H1 (cell line): ENCODE results near the gene ANXA7. TPM values are rescaled to one million over a fixed set of nuclear protein-coding genes. Genes with fewer than 3 reads are reported as not detected.

ENCODE experiments used
- CTCF ChIA-PET: fragments of 300-600 bp; sonication (Branson Sonifier 250); formaldehyde crosslinking; loops from one replicate; lab custom pipeline; 2021; ENCODE audit not compliant: partially characterized antibody; lab: Charles Lee
- POLR2A ChIA-PET: fragments of 300-600 bp; sonication (Branson Sonifier 250); formaldehyde crosslinking; loops from one replicate; lab custom pipeline; 2021; ENCODE audit warnings: inconsistent platforms; ENCODE audit not compliant: partially characterized antibody; lab: Charles Lee
- DNase-seq, 2 experiments: peaks; one replicate each; pipeline versions ENCODE4 v3.0.0 to v3.0.0-alpha.2; 2010 to 2022; ENCODE audit warnings: low spot score in 2 of 2, low read depth in 1 of 2, mixed read lengths in 1 of 2
- FAIRE-seq: peaks from 2 replicates; lab custom pipeline; 2011; peaks lifted over from hg19 to GRCh38; lab: Jason Lieb, UNC
- H2AFZ ChIP-seq: 2 replicates; pipeline ENCODE4 v1.8.1; 2012; ENCODE audit warnings: low read length, inconsistent platforms
- H2AK5ac ChIP-seq: 2 replicates; pipeline ENCODE4 v1.6.1; 2013; ENCODE audit warnings: low read depth, low read length
- H2BK120ac ChIP-seq: replicated peaks from 2 replicates; pipeline ENCODE3; 2013; ENCODE audit warnings: low read depth, low read length, inconsistent platforms
- H2BK12ac ChIP-seq: 2 replicates; pipeline ENCODE4 v1.6.1; 2013; ENCODE audit warnings: low read depth, low read length
- H2BK15ac ChIP-seq: 2 replicates; pipeline ENCODE4 v1.6.1; 2013; ENCODE audit warnings: low read length
- H2BK20ac ChIP-seq: 2 replicates; pipeline ENCODE4 v1.6.1; 2013; ENCODE audit warnings: low read length
- H2BK5ac ChIP-seq: 2 replicates; pipeline ENCODE4 v1.6.1; 2013; ENCODE audit warnings: low read depth, low read length
- H3K14ac ChIP-seq: 2 replicates; pipeline ENCODE4 v1.6.1; 2013; ENCODE audit warnings: inconsistent platforms; ENCODE audit not compliant: insufficient read length
- H3K18ac ChIP-seq: 2 replicates; pipeline ENCODE4 v1.6.1; 2013; ENCODE audit warnings: low read length; ENCODE audit errors: extremely low read depth
- H3K23ac ChIP-seq: 2 replicates; pipeline ENCODE4 v1.6.1; 2013; ENCODE audit warnings: inconsistent platforms; ENCODE audit not compliant: insufficient read length
- H3K23me2 ChIP-seq: 2 replicates; pipeline ENCODE4 v1.6.1; 2013; ENCODE audit warnings: low read depth, low read length
- H3K27ac ChIP-seq: 2 replicates; pipeline ENCODE4 v1.6.1; 2011; ENCODE audit warnings: low read depth, low read length, inconsistent platforms
- H3K27me3 ChIP-seq, 4 experiments: replicated peaks in 1 of 4; 1 replicate in 1 of 4; 2 replicates in 3 of 4; pipeline versions ENCODE4 v1.6.1 to v1.8.1; 2011 to 2013; ENCODE audit warnings: low read length in 3 of 4, mild to moderate bottlenecking in 3 of 4, inconsistent platforms in 2 of 4, mixed read lengths in 2 of 4, moderate library complexity in 1 of 4; ENCODE audit not compliant: control insufficient read depth in 3 of 4, insufficient read depth in 3 of 4; ENCODE audit errors: extremely low read depth in 1 of 4
- H3K36me3 ChIP-seq, 4 experiments: 2 replicates each; pipeline versions ENCODE4 v1.6.1 to v1.8.1; 2011 to 2013; ENCODE audit warnings: mild to moderate bottlenecking in 4 of 4, low read length in 3 of 4, moderate library complexity in 2 of 4, control low read depth in 1 of 4, inconsistent platforms in 1 of 4; ENCODE audit not compliant: insufficient read depth in 4 of 4, control insufficient read depth in 2 of 4
- H3K4ac ChIP-seq: replicated peaks from 2 replicates; pipeline ENCODE3; 2013; ENCODE audit warnings: low read length, low read depth, mixed read lengths, inconsistent platforms; ENCODE audit not compliant: insufficient read length
- H3K4me1 ChIP-seq, 4 experiments: replicated peaks in 1 of 4; 1 replicate in 1 of 4; 2 replicates in 3 of 4; pipeline versions ENCODE4 v1.6.1 to v1.8.1; 2011 to 2013; ENCODE audit warnings: low read length in 3 of 4, inconsistent platforms in 2 of 4, mixed read lengths in 1 of 4; ENCODE audit not compliant: insufficient read depth in 4 of 4, control insufficient read depth in 3 of 4
- H3K4me2 ChIP-seq, 2 experiments: 2 replicates each; pipeline versions ENCODE4 v1.6.1 to v1.8.1; 2011 to 2013; ENCODE audit warnings: low read depth in 2 of 2, low read length in 2 of 2, control low read depth in 1 of 2, inconsistent platforms in 1 of 2, mild to moderate bottlenecking in 1 of 2; ENCODE audit not compliant: insufficient read depth in 1 of 2
- H3K4me3 ChIP-seq, 4 experiments: fragments of 200-600, 300-600 bp in 1 of 4; sonication (generic), shearing (Covaris generic), sonication (Bioruptor Twin) in 1 of 4; 2 replicates each; pipeline versions ENCODE4 v1.5.1 to v1.8.1; 2011 to 2016; ENCODE audit warnings: low read length in 4 of 4, low read depth in 3 of 4, control low read depth in 2 of 4, inconsistent platforms in 2 of 4, mild to moderate bottlenecking in 2 of 4, mixed read lengths in 1 of 4, moderate library complexity in 1 of 4; ENCODE audit not compliant: insufficient read depth in 2 of 4; ENCODE audit errors: extremely low read depth in 1 of 4
- H3K56ac ChIP-seq: replicated peaks from 2 replicates; pipeline ENCODE3; 2013; ENCODE audit warnings: low read depth, mild to moderate bottlenecking, mixed read lengths, low read length, inconsistent platforms; ENCODE audit not compliant: insufficient read length
- H3K79me1 ChIP-seq: 2 replicates; pipeline ENCODE4 v1.6.1; 2013; ENCODE audit warnings: low read depth, low read length, control low read depth
- H3K79me2 ChIP-seq, 2 experiments: 2 replicates each; pipeline versions ENCODE4 v1.6.1 to v1.8.1; 2012 to 2013; ENCODE audit warnings: low read length in 2 of 2, mild to moderate bottlenecking in 2 of 2, inconsistent platforms in 1 of 2; ENCODE audit not compliant: insufficient read depth in 2 of 2, control insufficient read depth in 1 of 2
- H3K9ac ChIP-seq, 4 experiments: replicated peaks in 1 of 4; 1 replicate in 1 of 4; 2 replicates in 3 of 4; pipeline versions ENCODE4 v1.6.1 to v1.8.1; 2011 to 2013; ENCODE audit warnings: low read depth in 3 of 4, low read length in 3 of 4, control low read depth in 2 of 4, mild to moderate bottlenecking in 2 of 4, moderate library complexity in 2 of 4, inconsistent platforms in 1 of 4; ENCODE audit errors: extremely low read depth in 1 of 4
- H3K9me3 ChIP-seq, 2 experiments: 2 replicates each; pipeline versions ENCODE4 v1.6.1 to v1.8.1; 2012 to 2013; ENCODE audit warnings: mild to moderate bottlenecking in 2 of 2, moderate library complexity in 2 of 2, control low read depth in 1 of 2, inconsistent platforms in 1 of 2, low read depth in 1 of 2, low read length in 1 of 2, mixed read lengths in 1 of 2; ENCODE audit not compliant: insufficient read depth in 2 of 2
- H4K20me1 ChIP-seq, 2 experiments: replicated peaks in 1 of 2; 2 replicates each; pipeline versions ENCODE3 to v1.8.1; 2011 to 2013; ENCODE audit warnings: inconsistent platforms in 2 of 2, low read length in 2 of 2, mild to moderate bottlenecking in 1 of 2; ENCODE audit not compliant: insufficient read depth in 2 of 2, control insufficient read depth in 1 of 2
- H4K5ac ChIP-seq: 2 replicates; pipeline ENCODE4 v1.6.1; 2013; ENCODE audit warnings: low read length, low read depth, mixed read lengths, inconsistent platforms; ENCODE audit not compliant: insufficient read length
- H4K8ac ChIP-seq: 2 replicates; pipeline ENCODE4 v1.8.0; 2013; ENCODE audit warnings: mild to moderate bottlenecking, moderate library complexity, low read length, inconsistent platforms; ENCODE audit not compliant: insufficient read depth; ENCODE audit errors: extremely low read depth
- H4K91ac ChIP-seq: replicated peaks from 2 replicates; pipeline ENCODE3; 2013; ENCODE audit warnings: low read length, mixed read lengths, inconsistent platforms; ENCODE audit not compliant: insufficient read length
- BACH1 ChIP-seq: IDR thresholded peaks from 2 replicates; pipeline ENCODE4 v1.6.1; 2012; ENCODE audit warnings: low read length, improper control_type of control experiment
- BCL11A ChIP-seq, 2 experiments: IDR thresholded peaks; one replicate each; pipeline ENCODE4 v1.6.1; 2011; ENCODE audit warnings: low read depth in 2 of 2, low read length in 2 of 2, mild to moderate bottlenecking in 2 of 2
- CBX5 ChIP-seq: fragments of 300-800, 300-1000 bp; sonication (generic); IDR thresholded peaks from 2 replicates; pipeline ENCODE4 v1.7.1; 2016; ENCODE audit warnings: antibody characterized with exemption, low read length, low read depth
- CEBPB ChIP-seq: IDR thresholded peaks from 2 replicates; pipeline ENCODE4 v1.6.1; 2012; ENCODE audit warnings: low read depth, low read length
- CHD2 ChIP-seq: IDR thresholded peaks from 2 replicates; pipeline ENCODE4 v1.6.1; 2012; ENCODE audit warnings: low read length, improper control_type of control experiment
- CTBP2 ChIP-seq: IDR thresholded peaks from 2 replicates; pipeline ENCODE4 v1.7.0; 2011; ENCODE audit warnings: borderline replicate concordance, mild to moderate bottlenecking, moderate library complexity, mixed read lengths, low read length; ENCODE audit not compliant: insufficient read depth, insufficient read length
- GABPA ChIP-seq: IDR thresholded peaks from 2 replicates; pipeline ENCODE4 v1.6.1; 2011; ENCODE audit warnings: mild to moderate bottlenecking, low read length, moderate library complexity, borderline replicate concordance; ENCODE audit not compliant: insufficient read depth
- KDM1A ChIP-seq: fragments of 200-600, 300-600 bp; sonication (generic); IDR thresholded peaks from 2 replicates; pipeline ENCODE4 v1.7.1; 2016; ENCODE audit warnings: mild to moderate bottlenecking, low read length, borderline replicate concordance
- POLR2AphosphoS5 ChIP-seq: IDR thresholded peaks from 2 replicates; pipeline ENCODE4 v1.6.1; 2011; ENCODE audit warnings: low read depth, low read length
- POU5F1 ChIP-seq: IDR thresholded peaks from 2 replicates; pipeline ENCODE4 v1.6.1; 2011; ENCODE audit warnings: low read depth, mild to moderate bottlenecking, low read length, moderate library complexity
- RFX5 ChIP-seq: IDR thresholded peaks from 2 replicates; pipeline ENCODE4 v1.6.1; 2011; ENCODE audit warnings: low read depth, low read length, improper control_type of control experiment, borderline replicate concordance
- RXRA ChIP-seq: IDR thresholded peaks from 2 replicates; pipeline ENCODE4 v1.6.1; 2011; ENCODE audit warnings: low read depth, mild to moderate bottlenecking, low read length, moderate library complexity; ENCODE audit not compliant: insufficient read depth
- SIRT6 ChIP-seq: IDR thresholded peaks from one replicate; pipeline ENCODE4 v1.7.1; 2012; ENCODE audit warnings: low read length, inconsistent platforms
- SRF ChIP-seq: IDR thresholded peaks from 2 replicates; pipeline ENCODE4 v1.6.1; 2011; ENCODE audit warnings: mild to moderate bottlenecking, low read depth, low read length, moderate library complexity
- polyA plus RNA-seq, 7 experiments: library from polyadenylated mRNA; depleted of rRNA in 3 of 7; stranded (reverse) in 5 of 7; unstranded in 2 of 7; fragments of >200 nt in 5 of 7; fragments of 200-250 nt in 2 of 7; gene quantifications; 1 replicate in 5 of 7; 2 replicates in 1 of 7; 4 replicates in 1 of 7; pipeline versions ENCODE4 v1.2.1 to v1.2.3, GENCODE V29; 2011 to 2013; ENCODE audit warnings: missing spikeins in 2 of 7, mixed read lengths in 2 of 7
- total RNA-seq: library from RNA; stranded (reverse); fragmentation: NEBNext Ultra II Directional; extraction: Animal tissue kit (Norgen Biotek cat#: 25700); gene quantifications from 2 replicates; pipeline ENCODE4 v1.2.1, GENCODE V29; 2021
- TF ChIP-seq, protein P1 (sequence below): IDR thresholded peaks from 2 replicates; pipeline ENCODE4 v1.6.1; 2012; ENCODE audit warnings: inconsistent platforms
- TF ChIP-seq, protein P2 (sequence below): IDR thresholded peaks from 2 replicates; pipeline ENCODE4 v1.6.1; 2012; ENCODE audit warnings: inconsistent platforms

ANXA7 gene
- total and polyA plus RNA-seq, 2 of the 8 experiments (the other 6 are each of a cell fraction or from before 2014, with no cell fraction given) = 37.1 to 63.6 TPM

DNA sequence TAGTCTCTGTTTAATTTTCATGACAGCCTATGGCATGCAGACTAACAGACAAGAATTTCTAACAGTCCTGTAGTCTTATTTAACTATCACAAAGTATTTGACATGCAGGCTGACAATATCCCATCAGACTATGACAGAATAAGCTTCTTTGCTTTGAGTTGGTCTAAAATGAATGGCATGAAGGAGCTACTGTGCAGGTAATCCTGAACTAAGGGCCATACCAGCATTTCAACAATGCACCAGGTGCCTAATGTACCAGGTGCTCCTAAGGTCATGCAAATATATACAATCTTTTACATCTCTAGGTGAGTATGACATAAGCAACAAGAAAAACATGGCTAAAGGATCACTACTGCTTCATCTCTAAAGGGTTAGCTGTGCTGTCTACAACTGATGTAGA is 33.1 kb upstream of the ANXA7 start:
- Histone ChIP-seq H4K20me1 (peaks cover 0 to 3% of the 10 kb centered on the region in 2 experiments), H4K8ac (no peak overlapping the region), H3K18ac (no peak overlapping the region), H3K79me2 (no peaks in the 10 kb centered on the region), H3K14ac (no peak overlapping the region), H3K23ac (no peak overlapping the region), H3K36me3 (peaks cover 0 to 17% (median 0%) of the 10 kb centered on the region in 4 experiments; a peak in 2 of 8 replicates), H2BK12ac (no peak overlapping the region), H2BK120ac (no peak overlapping the region), H3K4ac (no peak overlapping the region), H4K91ac (no peak overlapping the region), H3K9me3 (no peaks in the 10 kb centered on the region), H3K4me2 (no peak overlapping the region), H3K27ac (no peak overlapping the region), H2AFZ (no peak overlapping the region), H3K56ac (no peak overlapping the region), H3K23me2 (no peaks in the 10 kb centered on the region), H3K9ac (no peak overlapping the region), H4K5ac (no peak overlapping the region), H2BK20ac (no peak overlapping the region), H2BK15ac (no peak overlapping the region), H3K79me1 (no peaks in the 10 kb centered on the region), H2AK5ac (no peak overlapping the region), H3K27me3 (no peaks in the 10 kb centered on the region), H3K4me3 (no peak overlapping the region), H2BK5ac (no peak overlapping the region), H3K4me1 (no peaks in the 10 kb centered on the region)
- peak; percentile 48 for FAIRE-seq
- ChIA-PET POLR2A (no interaction called here), CTCF (no interaction called here)
- no peak for DNase-seq
- no peak for TF ChIP-seq POLR2AphosphoS5
- no peak for TF ChIP-seq BCL11A (IDR thresholded peaks at IDR 0.05; ENCODE audit: low read depth in 2 of 2, low read length in 2 of 2)
- no peak for TF ChIP-seq CTBP2
- TF ChIP-seq, protein P1, sequence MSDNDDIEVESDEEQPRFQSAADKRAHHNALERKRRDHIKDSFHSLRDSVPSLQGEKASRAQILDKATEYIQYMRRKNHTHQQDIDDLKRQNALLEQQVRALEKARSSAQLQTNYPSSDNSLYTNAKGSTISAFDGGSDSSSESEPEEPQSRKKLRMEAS = no peak
- TF ChIP-seq, protein P2, sequence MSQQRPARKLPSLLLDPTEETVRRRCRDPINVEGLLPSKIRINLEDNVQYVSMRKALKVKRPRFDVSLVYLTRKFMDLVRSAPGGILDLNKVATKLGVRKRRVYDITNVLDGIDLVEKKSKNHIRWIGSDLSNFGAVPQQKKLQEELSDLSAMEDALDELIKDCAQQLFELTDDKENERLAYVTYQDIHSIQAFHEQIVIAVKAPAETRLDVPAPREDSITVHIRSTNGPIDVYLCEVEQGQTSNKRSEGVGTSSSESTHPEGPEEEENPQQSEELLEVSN = no peak
- TF ChIP-seq CBX5 = no peak
- no peak for TF ChIP-seq SIRT6
- TF ChIP-seq GABPA = no peak
- no peak for TF ChIP-seq CHD2
- TF ChIP-seq BACH1 = no peak
- no peak for TF ChIP-seq CEBPB
- no peak for TF ChIP-seq RFX5
- TF ChIP-seq POU5F1 = no peak
- TF ChIP-seq KDM1A = no peak
- no peak for TF ChIP-seq SRF
- no peak for TF ChIP-seq RXRA
